Measurements from ENCODE around the gene VPS8. TPM values are rescaled to one million over a fixed set of nuclear protein-coding genes. Genes with fewer than 3 reads are reported as not detected.

Gene VPS8
- total RNA-seq, 1 donor from 2014 or later = 60.8 TPM

DNA sequence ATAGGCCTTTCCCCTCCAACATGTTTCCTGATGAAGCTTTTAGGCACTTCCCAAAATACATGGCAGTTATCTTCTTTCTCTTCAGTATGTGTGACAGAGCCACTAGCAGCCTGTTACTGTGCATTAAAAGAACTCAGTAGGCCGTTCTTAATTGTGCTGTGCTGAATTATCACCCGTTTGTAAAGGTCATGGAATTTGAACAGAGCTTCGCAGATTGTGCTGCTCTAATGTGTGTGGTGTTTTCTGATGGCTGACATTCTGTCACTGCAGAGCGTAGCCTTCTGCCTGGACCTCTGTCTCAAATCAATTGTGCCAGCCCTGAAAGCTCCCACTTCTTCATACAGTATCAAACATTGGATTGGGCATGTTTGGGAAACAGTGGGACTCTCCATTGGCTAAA, 229.6 kb downstream of the VPS8 start:
- intact Hi-C loops (cut with micrococcal nuclease) = no loop called here

DNA sequence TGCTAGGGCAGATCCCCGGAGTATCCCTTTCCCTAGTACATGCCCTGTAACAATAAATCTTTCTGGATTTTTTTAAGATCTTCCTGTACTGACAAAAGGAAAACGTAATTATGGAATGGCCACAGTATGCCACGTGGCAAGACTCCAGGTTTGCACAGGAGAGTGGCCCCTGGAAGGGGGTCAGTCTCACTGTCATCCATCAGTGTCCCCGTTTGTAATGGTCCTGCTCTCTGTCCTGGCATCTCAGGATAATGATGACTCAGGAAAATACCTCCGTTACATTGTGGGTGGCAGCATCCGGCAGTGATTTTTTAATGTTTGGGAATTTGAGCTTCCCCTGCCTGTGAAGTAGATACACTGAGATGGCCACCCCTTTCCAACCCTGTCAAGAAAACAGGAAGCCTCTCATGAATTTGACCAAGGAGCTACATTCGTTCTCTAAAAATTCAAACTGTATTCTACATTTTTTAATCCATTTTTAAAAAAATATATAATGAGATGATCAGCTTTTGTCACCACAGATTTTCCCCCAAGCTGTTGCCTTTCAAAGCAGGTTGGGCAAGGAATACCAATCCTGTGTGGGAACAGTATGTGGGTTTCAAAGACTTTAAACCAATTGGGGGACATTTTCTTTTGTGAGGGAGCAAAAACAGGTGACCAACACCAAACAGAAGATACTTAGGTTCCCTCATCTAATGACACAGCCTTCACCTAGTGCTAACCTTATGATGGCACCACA, 230.5 kb downstream of the VPS8 start:
- intact Hi-C loops (cut with micrococcal nuclease) = no loop called here

DNA sequence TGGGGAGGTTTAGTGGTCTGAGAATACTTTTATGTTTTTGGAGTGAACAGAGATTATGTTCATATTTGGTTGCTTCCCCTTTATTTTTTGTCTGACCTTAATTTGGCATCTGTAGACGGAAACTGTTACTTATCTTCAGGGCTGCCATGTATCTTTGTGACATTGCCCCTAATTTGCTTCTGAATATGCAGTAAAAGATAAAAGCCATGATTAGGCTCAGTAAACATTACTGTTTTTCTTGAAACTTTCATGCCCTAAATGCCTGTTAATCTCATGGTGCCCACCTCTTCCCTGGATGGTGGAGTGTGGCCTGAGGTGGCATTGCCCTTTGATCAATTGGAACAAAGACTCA, 234.2 kb downstream of the VPS8 start:
- intact Hi-C loops (cut with micrococcal nuclease) = no loop called here

DNA sequence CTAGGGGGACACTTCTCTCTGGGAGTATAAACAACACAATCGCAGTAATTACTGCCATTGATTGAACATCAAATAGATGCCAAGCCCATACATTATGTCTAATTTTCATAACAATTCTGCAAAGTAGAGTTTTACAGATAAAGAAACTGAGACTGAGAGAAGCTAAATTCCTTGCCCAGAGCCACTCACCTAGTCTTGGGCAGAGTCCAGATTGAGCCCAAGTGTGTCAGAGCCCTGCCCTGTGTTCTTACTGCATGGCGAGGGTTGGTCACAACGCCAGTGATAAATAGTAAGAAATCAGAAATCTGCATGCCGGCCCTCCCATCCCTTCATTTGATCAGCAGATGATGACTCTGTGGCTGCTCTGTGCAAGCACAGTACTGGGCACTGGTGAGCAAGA, 234.6 kb downstream of the VPS8 start:
- intact Hi-C loops (cut with micrococcal nuclease) = no loop called here

DNA sequence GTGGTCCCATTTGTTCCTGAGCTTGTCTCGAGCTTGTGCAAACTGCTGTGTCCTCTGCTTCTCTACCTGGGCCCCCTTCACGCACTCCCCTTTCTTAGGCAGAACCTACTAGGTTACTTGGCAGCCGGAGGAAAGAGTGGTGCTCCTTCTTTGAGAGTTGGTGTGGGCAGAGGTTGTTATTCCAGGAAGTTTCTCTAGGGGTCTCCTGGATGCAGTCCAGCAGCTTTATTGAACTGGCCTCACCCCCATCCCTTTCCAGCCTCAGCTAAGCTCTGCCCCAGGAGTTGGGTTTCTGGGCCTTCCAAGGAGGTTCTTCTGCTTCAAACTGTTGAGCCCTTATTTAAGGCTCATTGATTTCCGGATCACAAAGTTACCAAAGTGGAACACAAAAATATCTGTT, 237.7 kb downstream of the VPS8 start:
- intact Hi-C loops (cut with micrococcal nuclease) = no loop called here

DNA sequence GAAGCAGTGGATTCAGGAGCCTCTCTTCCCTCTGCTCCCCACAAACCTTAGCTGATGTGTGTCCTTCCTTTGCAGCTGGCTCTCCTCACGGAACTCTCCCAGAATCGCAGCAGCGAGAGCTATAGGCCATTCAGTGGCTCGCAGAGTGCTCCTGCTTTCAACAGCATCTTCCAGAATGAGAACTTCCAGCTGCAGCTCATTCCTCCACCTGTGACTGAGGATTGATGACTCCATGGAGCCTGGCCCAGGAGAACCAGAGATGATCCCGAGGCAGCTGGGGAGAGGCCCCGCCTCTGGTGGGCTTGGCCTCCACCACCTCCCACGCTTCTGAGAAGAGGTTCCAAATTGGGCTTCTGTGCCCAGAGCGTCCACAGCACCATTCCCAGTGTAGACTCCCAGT, 239.8 kb downstream of the VPS8 start:
- intact Hi-C loops (cut with micrococcal nuclease) = no loop called here

DNA sequence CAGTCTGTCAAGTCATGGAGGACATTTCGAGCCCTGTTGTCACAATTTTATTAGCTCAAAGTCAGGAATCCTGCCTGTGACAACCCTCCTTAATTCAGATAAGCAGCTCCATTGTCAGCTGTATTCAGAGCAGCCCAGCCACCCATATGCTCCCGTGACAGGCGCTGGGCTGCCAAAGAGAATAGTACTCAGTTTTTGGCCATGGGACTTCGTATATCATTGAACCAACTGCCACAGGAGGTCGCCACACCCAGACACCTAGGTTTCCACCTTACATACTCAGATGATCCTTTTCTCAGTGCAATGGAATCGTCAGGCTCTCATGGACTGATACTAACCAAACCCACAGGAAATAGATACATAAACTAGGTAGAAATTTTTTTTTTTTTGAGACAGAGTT, 240.7 kb downstream of the VPS8 start:
- intact Hi-C loops (cut with micrococcal nuclease) = no loop called here

DNA sequence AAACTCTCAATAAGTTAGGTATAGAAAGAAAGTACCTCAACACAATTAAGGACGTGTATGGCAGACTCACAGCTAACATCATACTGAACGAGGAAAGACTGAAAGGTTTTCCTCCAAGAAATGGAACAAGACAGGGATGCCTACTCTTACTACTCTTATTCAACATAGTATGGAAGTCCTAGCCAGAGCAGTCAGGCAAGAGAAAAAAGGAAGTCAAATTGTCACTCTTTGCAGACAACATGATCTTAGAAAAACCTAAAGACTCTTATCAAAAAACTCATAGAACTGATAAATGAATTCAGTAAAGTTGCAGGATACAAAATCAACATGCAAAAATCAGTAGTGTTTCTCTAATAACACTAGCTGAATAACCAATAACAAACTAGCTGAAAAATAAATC, 244.9 kb downstream of the VPS8 start:
- intact Hi-C loops (cut with micrococcal nuclease) = no loop called here

DNA sequence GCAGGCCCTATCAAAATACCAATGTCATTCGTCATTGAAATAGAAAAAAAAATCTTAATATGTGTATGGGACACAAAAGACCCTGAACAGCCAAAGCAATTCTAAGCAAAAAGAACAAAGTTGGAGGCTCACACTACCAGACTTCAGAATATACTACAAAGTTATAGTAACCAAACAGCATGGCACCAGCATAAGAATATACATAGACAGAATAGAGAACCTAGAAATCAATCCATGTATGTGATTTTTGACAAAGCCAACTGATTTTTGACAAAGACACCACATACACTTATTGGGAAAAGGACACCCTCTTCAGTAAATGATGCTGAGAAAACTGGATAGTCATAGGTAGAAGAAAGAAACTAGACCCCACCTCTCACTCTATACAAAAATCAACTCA, 245.9 kb downstream of the VPS8 start:
- intact Hi-C loops (cut with micrococcal nuclease) = no loop called here

DNA sequence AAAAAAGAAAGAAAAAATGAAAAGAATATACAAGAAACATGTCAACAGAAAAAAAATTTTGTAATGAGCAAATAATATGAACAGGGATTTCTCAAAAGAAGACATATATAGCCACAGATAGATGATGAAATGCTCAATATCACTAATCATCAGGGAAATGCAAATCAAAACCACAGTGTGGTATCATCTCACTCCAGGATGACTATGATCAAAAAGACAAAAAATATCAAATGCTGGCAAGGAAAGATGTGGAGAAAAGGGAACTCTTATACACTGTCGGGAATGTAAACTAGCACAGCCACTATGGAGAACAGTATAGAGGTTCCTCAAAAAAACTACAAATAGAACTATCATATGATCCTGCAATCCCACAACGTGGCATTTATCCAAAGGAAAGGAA, 246.8 kb downstream of the VPS8 start:
- intact Hi-C loops (cut with micrococcal nuclease) = no loop called here

DNA sequence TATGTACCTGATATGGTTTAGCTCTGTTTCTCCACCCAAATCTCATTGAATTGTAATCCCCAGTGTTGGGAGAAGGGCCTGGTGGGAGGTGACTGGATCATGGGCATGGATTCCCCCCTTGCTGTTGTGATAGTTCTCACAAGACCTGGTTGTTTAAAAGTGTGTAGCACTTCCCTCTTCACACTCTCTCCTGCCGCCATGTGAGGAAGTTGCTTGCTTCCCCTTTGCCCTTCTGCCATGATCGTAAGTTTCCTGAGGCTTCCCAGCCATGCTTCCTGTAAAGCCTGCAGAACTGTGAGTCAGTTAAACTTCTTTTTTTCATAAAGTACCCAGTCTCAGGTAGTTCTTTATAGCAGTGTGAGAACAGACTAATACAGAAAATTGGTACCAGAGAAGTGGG, 247.8 kb downstream of the VPS8 start:
- intact Hi-C loops (cut with micrococcal nuclease) = no loop called here

DNA sequence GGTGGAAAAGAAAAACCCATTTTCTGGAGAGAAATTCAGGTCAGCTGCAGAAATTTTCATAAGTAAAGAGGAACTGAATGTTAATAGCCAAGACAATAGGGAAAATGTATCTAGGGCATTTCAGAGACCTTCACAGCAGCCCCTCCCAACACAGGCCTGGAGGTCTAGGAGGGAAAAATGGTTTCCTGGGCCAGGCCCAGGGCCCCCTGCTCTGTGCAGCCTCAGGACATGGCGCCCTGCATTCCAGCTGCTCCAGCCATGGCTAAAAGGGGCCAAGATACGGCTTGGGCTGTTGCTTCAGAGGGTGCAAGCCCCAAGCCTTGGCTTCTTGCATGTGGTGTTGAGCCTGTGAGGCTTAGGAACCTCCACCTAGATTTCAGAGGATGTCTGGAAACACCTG, 248.7 kb downstream of the VPS8 start:
- intact Hi-C loops (cut with micrococcal nuclease) = no loop called here

DNA sequence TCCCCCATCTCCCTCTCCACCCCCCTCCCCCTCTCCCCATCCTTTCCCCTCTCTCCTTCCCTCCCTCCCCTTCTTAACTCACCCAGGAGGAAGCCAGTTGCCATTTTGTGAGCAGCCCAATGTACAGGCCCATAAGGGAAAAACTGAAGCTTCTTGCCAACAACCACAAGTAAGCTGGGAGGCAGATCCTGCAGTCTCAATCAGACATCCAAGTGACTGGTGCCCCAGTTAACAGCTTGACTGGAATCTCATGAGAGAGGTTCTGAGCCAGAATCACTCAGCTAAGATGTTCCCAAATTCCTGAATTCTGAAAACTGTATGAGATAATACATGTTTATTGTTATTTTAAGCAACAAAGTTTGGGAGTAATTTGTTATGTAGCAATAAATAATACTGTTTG, 250.2 kb downstream of the VPS8 start:
- intact Hi-C loops (cut with micrococcal nuclease) = no loop called here

DNA sequence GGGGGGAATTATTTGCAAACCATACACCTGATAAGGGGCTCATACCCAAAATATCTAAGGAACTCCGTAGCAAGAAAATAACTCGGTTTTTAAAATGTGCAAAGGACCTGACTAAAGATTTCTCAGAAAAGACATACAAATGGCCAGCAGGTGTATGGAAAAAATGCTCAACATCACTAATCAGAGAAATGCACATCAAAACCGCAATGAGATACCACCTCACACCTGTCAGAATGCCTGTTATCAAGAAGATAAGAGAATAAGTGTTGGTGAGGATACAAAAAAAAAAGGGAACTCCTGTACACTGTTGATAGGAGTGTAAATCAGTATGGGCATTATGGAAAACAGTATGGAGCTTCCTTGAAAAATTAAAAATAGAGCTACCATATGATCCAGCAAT, 251.5 kb downstream of the VPS8 start:
- intact Hi-C loops (cut with micrococcal nuclease) = no loop called here

DNA sequence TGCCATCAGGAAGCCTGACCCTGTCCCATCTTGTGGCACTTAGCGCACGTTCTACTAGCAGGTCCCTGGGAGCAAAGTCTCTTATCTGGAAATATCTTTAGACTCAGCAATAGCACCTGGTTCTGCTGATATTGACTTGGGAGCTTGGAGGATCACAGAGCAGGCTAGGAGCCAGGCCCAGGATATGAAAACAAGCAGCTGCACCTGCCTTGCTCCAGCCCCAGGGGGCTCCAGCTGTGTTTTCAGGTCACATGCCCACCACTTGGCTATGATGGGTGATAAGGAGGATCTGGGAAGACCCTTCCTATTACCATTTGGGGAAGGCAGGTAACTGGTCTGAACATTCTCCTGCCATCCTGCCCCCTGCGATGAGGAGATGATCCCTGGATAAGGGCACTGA, 253.1 kb downstream of the VPS8 start:
- intact Hi-C loops (cut with micrococcal nuclease) = no loop called here

DNA sequence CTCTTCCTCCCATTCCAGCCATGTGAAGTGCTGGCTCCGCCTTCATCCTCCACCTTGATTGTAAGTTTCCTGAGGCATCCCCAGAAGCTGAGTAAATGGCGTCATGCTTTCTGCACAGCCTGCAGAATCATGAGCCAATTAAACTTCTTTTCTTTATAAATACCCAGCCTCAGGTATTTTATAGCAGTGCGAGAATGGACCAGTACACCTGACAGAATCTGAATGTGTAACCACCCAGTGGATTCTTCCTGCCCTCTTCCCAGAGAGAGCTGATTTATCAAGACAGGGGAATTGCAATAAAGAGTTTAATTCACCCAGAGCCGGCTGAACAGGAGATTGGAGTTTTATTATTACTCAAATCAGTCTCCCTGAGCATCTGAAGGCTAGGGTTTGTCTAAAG, 254.3 kb downstream of the VPS8 start:
- intact Hi-C loops (cut with micrococcal nuclease) = no loop called here

DNA sequence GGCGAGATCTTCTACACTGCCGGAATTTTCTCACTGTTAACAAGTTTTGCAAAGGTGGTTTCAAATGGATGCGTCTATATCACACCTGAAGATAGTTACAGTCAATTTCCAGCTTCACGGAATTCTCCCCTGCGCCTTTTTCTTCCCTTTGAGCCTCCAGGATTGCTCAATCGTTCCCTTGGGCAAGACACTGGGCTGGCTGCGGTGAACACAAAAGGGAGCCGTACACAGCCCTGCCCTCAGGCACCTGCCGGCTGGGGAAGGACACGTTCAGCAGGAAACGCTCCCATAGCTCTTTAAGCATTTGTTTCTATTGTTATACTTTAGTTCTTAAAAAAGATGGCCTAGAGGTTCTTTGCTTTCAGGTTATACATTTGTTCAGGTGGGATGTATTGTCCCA, 255.2 kb downstream of the VPS8 start:
- intact Hi-C loops (cut with micrococcal nuclease) = no loop called here

DNA sequence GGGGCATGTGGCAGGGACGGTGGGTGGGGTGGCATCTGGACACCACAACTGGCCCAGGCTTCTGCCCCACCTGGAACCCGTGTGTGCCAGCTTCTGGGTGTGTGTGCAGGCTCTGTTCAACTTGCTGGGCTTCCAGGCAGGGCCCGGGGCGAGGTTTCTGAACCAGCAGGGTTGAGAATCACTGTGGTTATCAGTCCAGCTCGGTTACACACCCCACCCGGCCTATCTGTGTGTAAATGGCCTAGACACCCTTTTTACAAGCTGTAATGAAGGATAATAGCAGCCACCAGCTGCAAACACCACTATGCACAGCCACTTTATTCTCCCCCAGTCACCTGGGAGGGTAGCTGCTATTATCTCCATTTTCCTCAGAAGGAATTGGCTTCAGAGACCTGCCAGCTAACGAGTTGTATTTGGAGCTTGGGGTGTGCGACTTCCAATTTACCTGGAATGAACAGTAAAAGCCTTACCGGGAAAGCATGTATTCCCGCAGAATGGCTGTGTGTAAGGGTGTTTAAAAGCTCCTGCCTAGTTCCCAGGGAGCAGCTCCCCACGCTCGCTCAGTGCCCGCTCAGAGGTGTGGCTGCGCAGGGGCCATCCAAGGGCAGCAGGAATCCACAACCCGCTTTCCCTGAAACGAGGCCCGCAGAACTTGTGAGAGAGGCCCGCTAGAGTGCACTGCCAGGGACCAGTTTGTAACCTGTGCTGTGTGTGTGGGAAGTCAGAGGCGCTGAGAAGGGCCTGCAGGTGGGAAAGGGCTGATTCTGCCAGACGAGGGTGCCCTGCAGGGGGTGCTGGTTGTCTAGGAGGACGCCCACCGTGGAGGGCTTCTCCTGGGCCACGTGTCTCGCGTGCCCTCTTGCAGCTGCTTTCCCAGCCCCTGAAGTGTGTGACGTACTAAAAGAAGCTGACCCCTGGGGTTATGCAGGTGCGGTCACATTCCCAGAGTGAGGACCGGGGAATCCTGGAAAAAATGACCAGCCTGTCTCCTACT, 257.4 kb downstream of the VPS8 start:
- intact Hi-C loops (cut with micrococcal nuclease) = no loop called here

DNA sequence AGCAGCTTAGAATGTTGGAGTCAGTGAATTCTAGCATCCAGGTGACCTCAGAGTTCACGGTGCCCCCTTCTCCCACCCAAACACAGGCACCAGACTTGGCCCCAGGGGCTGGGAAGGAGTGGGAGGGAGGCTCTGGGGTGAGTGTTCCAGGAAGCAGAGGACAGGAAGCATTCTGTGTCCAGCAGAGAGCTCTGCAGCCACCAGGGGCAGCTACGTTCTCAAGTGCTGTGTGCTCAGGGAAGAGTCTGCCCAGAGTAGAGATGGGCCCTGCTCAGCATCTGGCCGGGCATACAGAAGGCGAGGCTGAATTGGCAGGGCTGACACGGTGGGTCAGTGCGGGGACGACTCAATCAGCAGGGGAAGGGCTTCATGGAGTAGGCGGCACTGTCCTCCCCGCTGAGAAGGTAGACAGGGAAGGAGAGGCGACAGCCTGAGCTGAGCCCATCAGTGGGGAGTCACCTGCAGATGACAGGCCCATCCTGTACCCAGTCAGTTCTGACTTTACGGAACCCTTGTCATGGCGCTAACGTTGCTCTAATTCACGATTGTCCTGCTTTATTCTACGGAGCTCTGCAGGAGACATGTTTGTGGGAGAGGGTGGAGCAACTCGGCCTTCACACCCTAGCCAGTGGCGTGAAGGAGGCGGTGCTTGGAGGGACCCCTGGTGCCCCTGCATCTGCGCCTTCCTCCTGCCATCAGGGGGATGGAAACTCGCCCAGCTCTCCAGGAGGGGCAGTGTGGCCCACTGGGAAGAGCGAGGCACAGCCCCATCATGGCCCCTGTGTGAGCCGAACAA, 258.7 kb downstream of the VPS8 start:
- intact Hi-C loops (cut with micrococcal nuclease) = no loop called here

DNA sequence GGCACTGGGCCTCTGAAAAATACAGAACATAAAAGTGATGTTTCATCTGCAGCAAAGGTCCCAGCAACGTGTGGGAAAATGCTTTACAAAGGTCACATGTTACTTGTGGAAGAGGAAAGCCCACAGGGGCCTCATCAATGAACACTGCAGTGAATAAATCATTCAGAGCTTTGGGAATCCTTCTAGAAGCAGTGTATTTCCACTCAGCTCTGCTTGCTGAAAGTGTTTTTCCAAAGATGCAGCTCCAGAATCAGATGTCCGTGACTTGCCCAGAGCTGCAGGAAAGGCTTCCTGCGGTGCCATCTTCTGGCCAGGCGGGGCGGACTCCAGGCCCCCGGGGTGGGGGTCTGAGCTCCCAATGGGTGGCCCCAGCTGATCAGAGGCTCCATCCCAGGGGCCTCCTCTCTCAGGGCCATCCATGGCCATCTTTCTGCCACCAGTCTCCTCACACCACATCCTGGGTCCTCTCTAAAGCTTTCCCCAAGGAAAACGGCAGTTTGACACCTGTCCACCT, 259.4 kb downstream of the VPS8 start:
- intact Hi-C loops (cut with micrococcal nuclease) = no loop called here

DNA sequence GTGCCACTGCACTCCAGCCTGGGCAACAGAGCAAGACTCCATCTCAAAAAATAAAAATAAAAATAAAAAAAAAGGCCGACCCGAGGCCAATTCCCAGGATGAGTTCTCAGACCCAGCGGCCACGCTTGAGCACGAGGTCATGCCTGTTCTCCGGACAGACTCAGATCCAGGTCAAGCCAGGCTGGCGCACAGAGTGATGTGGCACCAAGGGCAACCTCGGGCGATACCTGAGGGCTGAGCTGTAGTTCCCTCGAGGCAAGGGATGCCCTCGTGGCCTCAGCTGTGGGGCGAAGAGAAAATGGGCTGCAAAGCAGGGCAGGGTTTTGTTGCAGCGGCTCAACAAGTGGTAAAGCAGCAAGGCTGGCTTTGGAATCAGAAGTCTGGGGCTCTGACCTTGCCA, 263.6 kb downstream of the VPS8 start:
- intact Hi-C loops (cut with micrococcal nuclease) = no loop called here

DNA sequence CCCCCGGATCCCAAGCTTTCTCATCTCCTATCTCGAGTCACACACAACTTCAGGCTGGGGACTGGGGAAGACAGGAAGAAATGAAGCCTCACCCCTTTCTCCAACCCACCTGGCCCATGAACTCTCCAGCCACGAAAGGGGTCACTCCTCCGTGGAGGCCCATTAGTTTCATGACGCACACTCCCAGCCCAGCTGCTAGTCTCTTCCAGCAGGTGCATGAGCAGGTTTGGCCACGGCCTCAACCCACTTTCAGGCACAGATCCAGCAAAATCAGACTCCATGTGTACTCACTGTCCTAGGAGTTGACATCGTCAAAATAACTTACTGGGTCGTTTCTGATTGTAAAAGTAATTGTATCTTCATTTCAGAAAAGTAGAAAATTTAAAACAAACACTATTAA, 264.3 kb downstream of the VPS8 start:
- intact Hi-C loops (cut with micrococcal nuclease) = no loop called here
